Right ventricle myocardium inferior (tissue), 1 donor: ENCODE measurements around the gene GABARAPL2. TPM values are rescaled to one million over a fixed set of nuclear protein-coding genes. Genes with fewer than 3 reads are reported as not detected.

Experiments
- ATAC-seq: fragments of 200-7000 bp; cut with Tn5 transposase; one replicate; pipeline ENCODE4 v1.9.1; 2020; ENCODE audit warnings: mild to moderate bottlenecking, moderate library complexity
- DNase-seq: peaks from one replicate; pipeline ENCODE4 v3.0.0; 2021; ENCODE audit errors: missing footprints
- intact Hi-C: fragments of 100-400 bp; cut with DNase I; formaldehyde crosslinking; loops from one replicate; pipeline ENCODE4 v1.11.0; 2022
- total RNA-seq: library from RNA; stranded (reverse); fragmentation: NEBNext Ultra II Directional; extraction: Animal tissue kit (Norgen Biotek cat#: 25700); gene quantifications from one replicate; pipeline ENCODE4 v1.2.1, GENCODE V29; 2021
- donor health status: DM: no; HTN: yes; CAD: no; lungs with severe emphysema.

GABARAPL2 gene
- total RNA-seq, 1 donor from 2014 or later: 231 TPM

DNA sequence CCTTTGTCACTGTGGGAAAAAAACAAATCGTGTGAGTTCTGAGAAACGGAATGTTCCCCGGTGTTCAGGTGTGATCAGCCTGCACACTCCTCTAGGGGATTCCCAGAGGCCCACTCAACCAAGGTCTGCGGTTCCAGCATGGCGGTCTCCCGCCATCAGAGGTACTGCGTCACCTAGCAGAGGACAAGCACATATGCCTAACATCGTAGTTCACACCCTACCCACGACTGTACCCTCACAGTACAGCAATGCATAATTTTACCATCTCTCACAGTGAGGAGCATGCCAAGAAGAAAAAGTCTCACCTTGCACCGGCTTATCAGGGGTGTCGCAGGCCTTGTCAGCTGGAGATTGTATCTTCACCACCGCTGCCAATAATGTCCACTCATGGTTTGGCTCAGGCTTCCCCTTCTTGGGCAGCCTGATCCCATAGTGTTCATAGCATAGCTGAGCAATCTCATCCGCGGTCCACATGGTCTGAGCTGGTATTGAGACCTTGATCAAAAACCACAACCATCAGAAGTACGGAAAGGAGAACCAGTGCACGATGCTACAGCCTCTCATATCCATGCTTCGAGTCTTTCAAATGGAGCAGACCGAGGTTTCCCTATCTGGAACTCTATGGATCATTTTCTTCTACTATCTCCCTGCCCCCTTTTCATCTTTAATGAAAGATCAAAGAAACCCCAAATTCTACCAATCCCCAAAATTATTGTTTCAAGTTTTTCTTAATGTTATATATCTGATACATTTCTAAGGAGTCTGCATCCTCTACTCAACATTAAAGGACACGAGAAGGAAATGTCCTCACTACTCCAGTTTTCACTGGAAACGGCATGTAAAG is 54.4 kb downstream of the GABARAPL2 start:
- DNase-seq (no peak), ATAC-seq (no peak)
- intact Hi-C loops: loop anchor here (5.0 kb wide), 1 partner anchor 53 kb away; the partner anchor contains the start of gene GABARAPL2

DNA sequence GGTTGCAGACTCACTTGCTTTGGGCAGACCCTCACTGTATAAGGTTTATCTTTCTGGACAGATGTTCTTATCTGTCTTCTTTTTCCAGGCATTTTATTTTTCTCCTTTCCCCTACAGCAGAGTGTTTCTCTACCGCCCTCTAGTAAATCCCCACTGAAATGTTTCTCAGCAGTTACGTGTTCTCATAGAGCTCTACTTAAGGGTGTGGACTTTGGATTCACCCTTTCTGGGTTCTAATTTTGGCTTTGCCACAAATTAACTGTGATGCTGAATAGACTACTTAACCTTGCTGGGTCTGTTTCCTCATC is 54.9 kb downstream of the GABARAPL2 start:
- intact Hi-C loops: loop anchor here (5.0 kb wide), 1 partner anchor 54 kb away; the partner anchor contains the start of gene GABARAPL2
- no peak for ATAC-seq
- no peak for DNase-seq

DNA sequence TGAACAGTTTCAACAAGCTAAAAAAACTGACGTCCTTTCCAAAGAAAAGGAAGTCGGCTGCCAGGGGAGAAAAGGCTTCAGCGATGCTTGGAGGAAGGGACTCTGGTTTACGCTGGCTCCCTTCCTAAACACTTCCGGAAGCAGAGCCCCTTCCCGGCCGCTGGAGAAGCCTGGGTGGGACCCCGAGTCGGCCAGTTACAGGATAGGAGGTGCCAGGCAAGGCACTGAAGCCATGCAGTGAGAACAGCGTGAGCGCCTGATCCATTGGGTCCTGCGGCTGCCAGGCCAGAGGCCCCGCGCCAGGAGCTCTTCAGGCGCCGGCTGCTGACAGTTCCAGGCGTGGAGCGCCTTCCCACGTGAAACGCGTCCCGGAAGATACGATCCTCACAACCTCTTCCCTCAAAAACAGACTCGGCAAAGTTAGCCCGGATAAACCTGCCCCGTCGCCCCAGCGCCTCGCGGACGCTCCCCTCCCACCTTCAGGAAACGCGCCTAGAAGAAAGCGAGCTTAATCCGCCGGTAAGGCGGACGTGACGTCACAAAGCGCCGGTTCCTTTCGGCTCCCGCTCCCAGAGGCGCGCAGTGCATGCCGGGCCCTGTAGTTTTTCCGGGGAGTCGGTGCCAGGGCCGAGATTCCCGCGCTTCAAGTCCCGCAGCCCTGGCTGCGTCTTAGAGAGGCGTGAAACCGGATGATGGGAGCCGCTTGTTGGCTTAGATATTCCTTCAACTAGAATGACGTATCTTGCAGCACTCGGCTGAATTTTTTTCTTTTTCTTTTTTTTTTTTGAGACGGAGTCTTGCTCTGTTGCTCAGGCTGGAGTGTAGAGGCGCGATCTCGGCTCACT is 56.8 kb downstream of the GABARAPL2 start, which contains the start of gene ADAT1:
ADAT1 (minus strand) TSS at position 521 of the 845 bp plus-strand sequence. CDS start 2,482 bp downstream, outside the sequence.
- peak; percentile 100 for DNase-seq
- intact Hi-C loops: loop anchor here (2.0 to 5.0 kb wide), 2 partner anchors 56 to 158 kb away; partner anchors contain the start of genes GABARAPL2 and TMEM170A
- ATAC-seq: peak; percentile 97

DNA sequence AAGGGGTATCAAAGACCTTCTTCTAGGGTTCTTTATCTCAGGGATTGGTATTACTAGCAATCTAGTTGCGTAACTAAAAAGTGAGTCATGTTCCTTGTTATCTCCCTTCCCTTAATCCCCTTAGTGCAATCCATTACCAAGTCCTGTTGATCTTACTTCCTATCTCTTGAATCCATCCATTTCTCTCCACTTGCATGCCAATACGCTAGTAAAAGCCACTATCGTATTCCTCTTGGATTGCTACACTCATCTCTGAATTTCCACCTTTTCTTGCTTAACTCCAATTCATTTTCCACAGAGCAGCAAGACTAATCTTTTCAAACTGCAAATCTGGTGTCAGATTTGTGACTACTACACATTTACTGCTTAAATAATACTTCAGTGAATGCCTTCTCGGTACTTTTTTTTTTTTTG is 58.7 kb downstream of the GABARAPL2 start:
- DNase-seq: no peak
- no peak for ATAC-seq
- intact Hi-C loops: loop anchor here (5.0 kb wide), 1 partner anchor 58 kb away; the partner anchor contains the start of gene GABARAPL2

DNA sequence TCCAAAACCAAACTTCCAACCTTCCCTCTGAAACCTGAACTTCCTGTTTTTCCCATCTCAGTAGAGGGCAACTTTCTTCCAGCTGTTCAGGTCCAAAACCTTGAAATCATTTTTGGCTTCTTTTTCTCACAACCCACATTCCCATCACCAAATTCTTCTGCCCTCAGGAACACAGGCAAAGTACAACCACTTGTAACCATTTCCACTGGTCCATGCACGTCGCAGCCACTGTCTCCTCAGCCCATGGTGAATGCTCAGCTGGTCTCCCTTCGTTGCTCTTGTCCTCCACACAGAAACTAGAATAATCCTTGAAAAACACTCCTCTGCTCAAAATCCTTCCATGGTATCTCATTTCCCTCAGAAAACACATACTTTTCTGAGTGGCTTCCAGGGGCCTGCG is 60.6 kb downstream of the GABARAPL2 start:
- intact Hi-C loops: no loop called here
- no peak for DNase-seq
- ATAC-seq: no peak

Other genes with a start within 250 kb of the GABARAPL2 start
- gene CFDP1, start 132.9 kb upstream of the GABARAPL2 start, total RNA-seq: 26.6 TPM
- gene TMEM170A, start 101.7 kb upstream of the GABARAPL2 start, total RNA-seq: 9.6 TPM
- gene CHST6, start 70.9 kb upstream of the GABARAPL2 start, total RNA-seq: 0.62 TPM
- gene CHST5, start 30.3 kb upstream of the GABARAPL2 start, total RNA-seq: 0.27 TPM
- gene TMEM231, start 10.1 kb upstream of the GABARAPL2 start, total RNA-seq: 4.4 TPM
- gene ADAT1, start 56.9 kb downstream of the GABARAPL2 start, total RNA-seq: 19.5 TPM
- 145 TPM for gene KARS1, start 81.3 kb downstream of the GABARAPL2 start, total RNA-seq
- gene TERF2IP, start 81.4 kb downstream of the GABARAPL2 start, total RNA-seq: 51.7 TPM
- not detected for gene CPHXL2, start 110.6 kb downstream of the GABARAPL2 start, total RNA-seq
- gene DUXB, start 135.1 kb downstream of the GABARAPL2 start, total RNA-seq: not detected
- gene CPHXL, start 160.1 kb downstream of the GABARAPL2 start, total RNA-seq: not detected